Activated T-cell treated with anti-CD3 and anti-CD28 coated beads for 1 hour (primary cell): ENCODE data around the gene ZDHHC18.
"Not testable (repeated sequence)": the region's sequence is repeated elsewhere in the genome, so short reads cannot be mapped to it uniquely, and the experiment has no call there.

Experiments
- DNase-seq: peaks from one replicate; pipeline ENCODE4 v3.0.0-alpha.2; 2020; ENCODE audit warnings: low read depth

Gene ZDHHC18

GRCh38 chr1:26791148-26791547, 35.3 kb upstream of the ZDHHC18 start:
- no peak for DNase-seq

GRCh38 chr1:26791626-26792025, 34.9 kb upstream of the ZDHHC18 start:
- no peak for DNase-seq

- DNase-seq: no peak
These were observed 33.6 kb upstream of the ZDHHC18 start for GRCh38 chr1:26792924-26793323.

GRCh38 chr1:26794391-26794790, 32.1 kb upstream of the ZDHHC18 start:
- DNase-seq: no peak

GRCh38 chr1:26797627-26798026, 28.9 kb upstream of the ZDHHC18 start:
- no peak for DNase-seq

GRCh38 chr1:26799479-26800142, 26.9 kb upstream of the ZDHHC18 start:
- no peak for DNase-seq

GRCh38 chr1:26803932-26804331, 22.6 kb upstream of the ZDHHC18 start:
- DNase-seq: not testable (repeated sequence)

- DNase-seq: peak; percentile 67
These were observed 16.4 kb upstream of the ZDHHC18 start for GRCh38 chr1:26810105-26810504.

- no peak for DNase-seq
These were observed 15.4 kb upstream of the ZDHHC18 start for GRCh38 chr1:26811057-26811456.

- no peak for DNase-seq
These were observed 14.8 kb upstream of the ZDHHC18 start for GRCh38 chr1:26811708-26812107.

GRCh38 chr1:26814377-26814776, 12.1 kb upstream of the ZDHHC18 start:
- DNase-seq: no peak

GRCh38 chr1:26814893-26815292, 11.6 kb upstream of the ZDHHC18 start:
- no peak for DNase-seq

- no peak for DNase-seq
These were observed 5.7 kb upstream of the ZDHHC18 start for GRCh38 chr1:26820784-26821269.

GRCh38 chr1:26822737-26823395, 3.6 kb upstream of the ZDHHC18 start:
- no peak for DNase-seq

- no peak for DNase-seq
These were observed 1.8 kb upstream of the ZDHHC18 start for GRCh38 chr1:26824731-26825130.

- DNase-seq: no peak
These were observed 667 bp downstream of the ZDHHC18 start for GRCh38 chr1:26827106-26827604.

- no peak for DNase-seq
These were observed 1.2 kb downstream of the ZDHHC18 start for GRCh38 chr1:26827663-26828062.

- DNase-seq: no peak
These were observed 2.0 kb downstream of the ZDHHC18 start for GRCh38 chr1:26828411-26828991.

- no peak for DNase-seq
These were observed 2.9 kb downstream of the ZDHHC18 start for GRCh38 chr1:26829184-26829911.

- DNase-seq: no peak
These were observed 4.6 kb downstream of the ZDHHC18 start for GRCh38 chr1:26831059-26831458.

GRCh38 chr1:26831546-26832248, 5.2 kb downstream of the ZDHHC18 start:
- no peak for DNase-seq
